Endodermal cell (in vitro differentiated cells): ENCODE measurements around the gene LRP1-AS. TPM values are rescaled to one million over a fixed set of nuclear protein-coding genes. Genes with fewer than 3 reads are reported as not detected.

Experiments used
- DNase-seq: peaks from one replicate; pipeline ENCODE4 v3.0.0-alpha.2; 2017
- H3K27ac ChIP-seq: 2 replicates; pipeline ENCODE4 v1.5.1; 2013; ENCODE audit warnings: mild to moderate bottlenecking, low read depth, low read length, moderate library complexity
- H3K27me3 ChIP-seq: 2 replicates; pipeline ENCODE4 v1.6.1; 2013; ENCODE audit warnings: mild to moderate bottlenecking, low read length, moderate library complexity; ENCODE audit not compliant: insufficient read depth, control insufficient read depth, poor library complexity, severe bottlenecking
- H3K36me3 ChIP-seq: 2 replicates; pipeline ENCODE4 v1.7.0; 2013; ENCODE audit warnings: mild to moderate bottlenecking, low read length, moderate library complexity; ENCODE audit not compliant: control insufficient read depth, insufficient read depth
- H3K4me1 ChIP-seq: one replicate; pipeline ENCODE4 v1.7.0; 2013; ENCODE audit warnings: low read length; ENCODE audit not compliant: control insufficient read depth, insufficient read depth
- H3K4me3 ChIP-seq: 2 replicates; pipeline ENCODE4 v1.5.1; 2013; ENCODE audit warnings: mild to moderate bottlenecking, low read length, moderate library complexity
- H3K9ac ChIP-seq: 2 replicates; pipeline ENCODE4 v1.6.1; 2013; ENCODE audit warnings: mild to moderate bottlenecking, low read length, moderate library complexity; ENCODE audit not compliant: poor library complexity, severe bottlenecking; ENCODE audit errors: extremely low read depth
- H3K9me3 ChIP-seq: 2 replicates; pipeline ENCODE4 v1.6.1; 2013; ENCODE audit warnings: mild to moderate bottlenecking, low read length, moderate library complexity; ENCODE audit not compliant: control insufficient read depth
- H3K27ac Mint-ChIP-seq: 2 replicates; pipeline ENCODE4 v1.8.0; 2020; ENCODE audit warnings: mixed read lengths
- H3K27me3 Mint-ChIP-seq: 2 replicates; pipeline ENCODE4 v1.8.0; 2021; ENCODE audit warnings: mild to moderate bottlenecking, mixed read lengths; ENCODE audit not compliant: insufficient read depth
- H3K36me3 Mint-ChIP-seq: 2 replicates; pipeline ENCODE4 v1.8.0; 2020; ENCODE audit warnings: low read depth, mixed read lengths
- H3K4me1 Mint-ChIP-seq: 2 replicates; pipeline ENCODE4 v1.8.0; 2020; ENCODE audit warnings: mixed read lengths
- H3K4me3 Mint-ChIP-seq: 2 replicates; pipeline ENCODE4 v1.8.0; 2020; ENCODE audit warnings: mild to moderate bottlenecking, moderate library complexity, mixed read lengths
- H3K9me3 Mint-ChIP-seq: 2 replicates; pipeline ENCODE4 v1.8.0; 2020; ENCODE audit warnings: mild to moderate bottlenecking, mixed read lengths
- CTCF ChIP-seq: fragments of 200-600 bp; sonication (generic); conservative IDR thresholded peaks from 2 replicates; pipeline ENCODE4 v1.5.0; 2021; ENCODE audit warnings: antibody characterized with exemption, mild to moderate bottlenecking
- WGBS, 2 experiments: methylation state at CpG; one replicate each; pipeline versions ENCODE4 v1.1.5 to v1.1.7; 2013; ENCODE audit warnings: missing lambda C conversion rate in 2 of 2, mixed read lengths in 1 of 2; ENCODE audit not compliant: insufficient coverage in 1 of 2, insufficient read length in 1 of 2; 5-methylcytosine and 5-hydroxymethylcytosine counted together
- total RNA-seq, 2 donors: library from RNA; stranded (reverse); fragmentation: NEBNext Ultra II Directional in 1 of 2; extraction: Animal tissue kit (Norgen Biotek cat#: 25700) in 1 of 2; gene quantifications; 2 replicates in 1 of 2; 3 replicates in 1 of 2; pipeline ENCODE4 v1.2.1, GENCODE V29; 2021

The LRP1-AS gene
- total RNA-seq, 2 donors from 2014 or later, result not detected

- Histone ChIP-seq H3K27me3 (no peaks in the 10 kb centered on the region), H3K36me3 (no peaks in the 10 kb centered on the region), H3K4me1 (peaks cover 4% of the 10 kb centered on the region), H3K9ac (peak overlapping the region; percentile 75), H3K27ac (no peak overlapping the region), H3K9me3 (no peaks in the 10 kb centered on the region), H3K4me3 (peak overlapping the region; percentile 93)
- no peak for TF ChIP-seq CTCF
- Mint-ChIP-seq H3K4me1 (peaks cover 43% of the 10 kb centered on the region), H3K27ac (peak overlapping the region; percentile 35), H3K9me3 (no peaks in the 10 kb centered on the region), H3K27me3 (peaks cover 9% of the 10 kb centered on the region), H3K4me3 (peak overlapping the region; percentile 79), H3K36me3 (no peaks in the 10 kb centered on the region)
- DNase-seq, result peak; percentile 56
Observed at GRCh38 chr12:57129889-57130288, 17.5 kb downstream of the LRP1-AS start.

GRCh38 chr12:57129321-57129842, 18.0 kb downstream of the LRP1-AS start:
- Mint-ChIP-seq H3K27me3 (peaks cover 14% of the 10 kb centered on the region), H3K4me3 (peak overlapping the region; percentile 79), H3K27ac (peak overlapping the region; percentile 35), H3K4me1 (peaks cover 43% of the 10 kb centered on the region), H3K9me3 (no peaks in the 10 kb centered on the region), H3K36me3 (no peaks in the 10 kb centered on the region)
- DNase-seq, result peak; percentile 84
- H3K36me3 ChIP-seq, result no peaks in the 10 kb centered on the region
- no peak overlapping the region for H3K27ac ChIP-seq
- H3K4me1 ChIP-seq, result peaks cover 3% of the 10 kb centered on the region
- no peak for TF ChIP-seq CTCF
- 0 to 8% methylated on average over 2 to 10 of the region's 12 CpGs for WGBS, 2 experiments
- H3K27me3 ChIP-seq, result no peaks in the 10 kb centered on the region
- no peaks in the 10 kb centered on the region for H3K9me3 ChIP-seq
- H3K9ac ChIP-seq, result peak overlapping the region; percentile 75
- peak overlapping the region; percentile 93 for H3K4me3 ChIP-seq

GRCh38 chr12:57128519-57129247, 18.7 kb downstream of the LRP1-AS start:
- Mint-ChIP-seq H3K9me3 (no peaks in the 10 kb centered on the region), H3K36me3 (no peaks in the 10 kb centered on the region), H3K4me3 (peak overlapping the region; percentile 79), H3K27ac (peak overlapping the region; percentile 74), H3K4me1 (peaks cover 41% of the 10 kb centered on the region), H3K27me3 (peaks cover 15% of the 10 kb centered on the region)
- Histone ChIP-seq H3K9ac (peak overlapping the region; percentile 75), H3K27ac (peak overlapping the region; percentile 48), H3K4me1 (peaks cover 3% of the 10 kb centered on the region), H3K9me3 (no peaks in the 10 kb centered on the region), H3K4me3 (peak overlapping the region; percentile 93), H3K27me3 (no peaks in the 10 kb centered on the region), H3K36me3 (no peaks in the 10 kb centered on the region)
- peak; percentile 83 for DNase-seq
- TF ChIP-seq CTCF, result no peak
- 0% methylated on average over 29 of the region's 35 CpGs; no CpG with 5 or more reads in 1 of the 2 experiments for WGBS, 2 experiments
